SK-N-MC (cell line): Measurements from ENCODE around the gene ZC2HC1B.

Experiments
- EZH2 ChIP-seq: fragments of 200-600 bp; sonication (generic); IDR thresholded peaks from one replicate; pipeline ENCODE4 v1.6.1; 2017; ENCODE audit warnings: antibody characterized with exemption
- FOXP2 ChIP-seq: optimal IDR thresholded peaks from 2 replicates; pipeline ENCODE3; 2011; ENCODE audit warnings: mild to moderate bottlenecking, moderate library complexity; ENCODE audit not compliant: insufficient read depth; ENCODE audit errors: extremely low read length, control extremely low read depth
- POLR2AphosphoS5 ChIP-seq: IDR thresholded peaks from 2 replicates; pipeline ENCODE4 v1.6.1; 2012; ENCODE audit warnings: mild to moderate bottlenecking, low read depth, low read length, borderline replicate concordance

- TF ChIP-seq EZH2 (no peak), FOXP2 (no peak), POLR2AphosphoS5 (no peak)
Measured at GRCh38 chr6:143828572-143828971, 35.7 kb upstream of the ZC2HC1B start.
